Spleen (tissue), 11 donors: ENCODE data around the gene POLE. TPM values are rescaled to one million over a fixed set of nuclear protein-coding genes. Genes with fewer than 3 reads are reported as not detected.
A peak's percentile ranks its signal among the peaks of the same experiment; 100 is the strongest.

Experiments
- DNase-seq: peaks from one replicate; pipeline ENCODE4 v3.0.0-alpha.2; 2020
- H3K27ac ChIP-seq, 8 donors: fragments of 200-600 bp; sonication (generic) in 7 of 8; 1 replicate in 4 of 8; 2 replicates in 4 of 8; pipeline versions ENCODE4 v1.5.0 to v1.8.0; 2016 to 2021; ENCODE audit warnings: inconsistent platforms in 4 of 8, mild to moderate bottlenecking in 4 of 8, moderate library complexity in 1 of 8
- H3K27me3 ChIP-seq, 7 donors: fragments of 200-600 bp; sonication (generic) in 6 of 7; replicated peaks in 1 of 7; 1 replicate in 4 of 7; 2 replicates in 3 of 7; pipeline versions ENCODE4 v1.5.0 to v1.8.0; 2016 to 2021; ENCODE audit warnings: inconsistent platforms in 3 of 7, mild to moderate bottlenecking in 1 of 7
- H3K36me3 ChIP-seq, 6 donors: fragments of 200-600 bp; sonication (generic) in 5 of 6; 1 replicate in 4 of 6; 2 replicates in 2 of 6; pipeline versions ENCODE4 v1.5.0 to v1.8.0; 2016 to 2021; ENCODE audit warnings: inconsistent platforms in 2 of 6
- H3K4me1 ChIP-seq, 6 donors: fragments of 200-600 bp; sonication (generic) in 5 of 6; 1 replicate in 3 of 6; 2 replicates in 3 of 6; pipeline versions ENCODE4 v1.5.0 to v1.8.0; 2016 to 2021; ENCODE audit warnings: inconsistent platforms in 3 of 6
- H3K4me3 ChIP-seq, 8 donors: fragments of 200-600 bp; sonication (generic) in 7 of 8; 1 replicate in 4 of 8; 2 replicates in 4 of 8; pipeline versions ENCODE4 v1.5.0 to v1.8.0; 2016 to 2021; ENCODE audit warnings: inconsistent platforms in 4 of 8, mild to moderate bottlenecking in 4 of 8, moderate library complexity in 2 of 8
- H3K9me3 ChIP-seq, 8 donors: fragments of 200-600 bp; sonication (generic) in 7 of 8; 1 replicate in 4 of 8; 2 replicates in 4 of 8; pipeline versions ENCODE4 v1.5.0 to v1.8.0; 2016 to 2021; ENCODE audit warnings: inconsistent platforms in 4 of 8
- POLR2A ChIP-seq, 3 donors: fragments of 450-650 bp; IDR thresholded peaks; one replicate each; pipeline ENCODE4 v1.5.1; 2017; ENCODE audit warnings: antibody characterized with exemption in 3 of 3, mild to moderate bottlenecking in 1 of 3
- POLR2AphosphoS5 ChIP-seq, 3 donors: sonication (generic); formaldehyde crosslinking; IDR thresholded peaks; one replicate each; pipeline ENCODE4 v1.5.1; 2017; ENCODE audit warnings: antibody characterized with exemption in 3 of 3
- WGBS, 5 donors: extraction: QIAGEN DNeasy Blood & Tissue Kit in 3 of 5; methylation state at CpG; one replicate each; pipeline versions ENCODE4 v1.1.5 to v1.1.7; 2013 to 2018; 5-methylcytosine and 5-hydroxymethylcytosine counted together
- intact Hi-C: fragments of 100-400 bp; cut with DNase I; formaldehyde crosslinking; loops from one replicate; pipeline ENCODE4 v1.15.0; 2023; ENCODE audit warnings: low total_unique reads
- polyA plus RNA-seq, 3 donors: library from polyadenylated mRNA; stranded (reverse); fragments of 200-250 nt; gene quantifications; one replicate each; pipeline ENCODE4 v1.2.1, GENCODE V29; 2013
- total RNA-seq, 7 donors: library from RNA; depleted of rRNA in 3 of 7; stranded (reverse); fragments of >200 nt in 3 of 7; fragmentation: NEBNext Ultra II Directional in 4 of 7; extraction: Animal tissue kit (Norgen Biotek cat#: 25700) in 4 of 7; gene quantifications; one replicate each; pipeline versions ENCODE4 v1.1.0 to v1.2.1, GENCODE V29; 2016 to 2021
- TF ChIP-seq, protein P1 (sequence below), 11 experiments: fragments of 200-600 bp in 7 of 11; fragments of 450-650 bp in 4 of 11; sonication (generic) in 4 of 11; IDR thresholded peaks in 8 of 11; conservative IDR thresholded peaks in 3 of 11; 1 replicate in 7 of 11; 2 replicates in 4 of 11; pipeline versions ENCODE4 v1.4.0 to v1.8.0; 2016 to 2021; ENCODE audit warnings: antibody characterized with exemption in 11 of 11, inconsistent platforms in 4 of 11, mild to moderate bottlenecking in 1 of 11
- donor health status: healthy with polysubstance abuse.
- donor health status: DM: no; HTN: no; CAD: no; lungs with moderate emphysema.
- donor health status: DM: no; HTN: no; CAD: no.
- donor health status: Bipolar disorder and iron deficiency.
- donor health status: healthy.
- donor health status: DM: no; HTN: no; CAD: no.
- donor health status: DM: yes; HTN: yes; CAD: no.

Gene POLE
- total and polyA plus RNA-seq, 10 donors = 18.1 to 122 (median 89.4) TPM

DNA sequence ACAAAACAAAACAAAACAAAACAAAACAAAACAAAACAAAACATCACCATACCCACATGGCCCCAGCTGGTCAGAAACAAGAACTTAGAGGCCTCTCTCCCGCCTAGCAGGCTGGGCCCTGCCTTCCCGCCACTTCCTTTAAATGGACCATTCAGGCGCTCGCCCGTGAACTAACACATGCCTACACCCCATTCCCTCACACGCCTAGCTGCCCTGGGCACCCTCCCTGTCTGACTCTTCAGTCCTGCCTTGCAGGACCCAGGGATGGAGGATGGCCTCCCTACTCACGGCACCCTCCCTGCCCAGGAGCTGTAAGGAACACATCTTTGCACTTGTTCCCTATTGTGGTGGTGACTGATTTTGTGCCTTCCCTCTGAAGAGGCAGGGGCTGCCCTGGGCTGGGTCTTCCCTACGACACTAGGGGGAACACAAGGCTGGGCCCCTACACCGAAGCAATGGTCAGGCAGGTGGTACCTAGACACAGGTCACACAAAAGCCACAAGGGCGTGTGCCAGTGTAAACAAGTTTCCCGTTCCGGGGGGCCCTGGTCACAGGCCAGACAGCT lies 47.1 kb downstream of the POLE start:
- 79 to 90% (median 88%) methylated on average over 9 to 12 of the region's 12 CpGs for WGBS, 5 donors
- H3K36me3 ChIP-seq = peaks cover 0 to 96% (median 74%) of the 10 kb centered on the region in 6 donors
- DNase-seq = peak; percentile 63
- no peaks in the 10 kb centered on the region for H3K9me3 ChIP-seq
- H3K27ac ChIP-seq = no peak overlapping the region
- H3K27me3 ChIP-seq = no peaks in the 10 kb centered on the region
- no peak overlapping the region for H3K4me3 ChIP-seq
- TF ChIP-seq POLR2A (IDR thresholded peaks at IDR 0.05) = no peak
- TF ChIP-seq POLR2AphosphoS5 (IDR thresholded peaks at IDR 0.05) = no peak
- TF ChIP-seq, protein P1, sequence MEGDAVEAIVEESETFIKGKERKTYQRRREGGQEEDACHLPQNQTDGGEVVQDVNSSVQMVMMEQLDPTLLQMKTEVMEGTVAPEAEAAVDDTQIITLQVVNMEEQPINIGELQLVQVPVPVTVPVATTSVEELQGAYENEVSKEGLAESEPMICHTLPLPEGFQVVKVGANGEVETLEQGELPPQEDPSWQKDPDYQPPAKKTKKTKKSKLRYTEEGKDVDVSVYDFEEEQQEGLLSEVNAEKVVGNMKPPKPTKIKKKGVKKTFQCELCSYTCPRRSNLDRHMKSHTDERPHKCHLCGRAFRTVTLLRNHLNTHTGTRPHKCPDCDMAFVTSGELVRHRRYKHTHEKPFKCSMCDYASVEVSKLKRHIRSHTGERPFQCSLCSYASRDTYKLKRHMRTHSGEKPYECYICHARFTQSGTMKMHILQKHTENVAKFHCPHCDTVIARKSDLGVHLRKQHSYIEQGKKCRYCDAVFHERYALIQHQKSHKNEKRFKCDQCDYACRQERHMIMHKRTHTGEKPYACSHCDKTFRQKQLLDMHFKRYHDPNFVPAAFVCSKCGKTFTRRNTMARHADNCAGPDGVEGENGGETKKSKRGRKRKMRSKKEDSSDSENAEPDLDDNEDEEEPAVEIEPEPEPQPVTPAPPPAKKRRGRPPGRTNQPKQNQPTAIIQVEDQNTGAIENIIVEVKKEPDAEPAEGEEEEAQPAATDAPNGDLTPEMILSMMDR (IDR thresholded peaks at IDR 0.05 in 8 of 11, conservative IDR thresholded peaks at IDR 0.05 in 3 of 11) = no peak
- peaks cover 0 to 5% (median 0%) of the 10 kb centered on the region in 6 donors for H3K4me1 ChIP-seq
- intact Hi-C loops = no loop called here

DNA sequence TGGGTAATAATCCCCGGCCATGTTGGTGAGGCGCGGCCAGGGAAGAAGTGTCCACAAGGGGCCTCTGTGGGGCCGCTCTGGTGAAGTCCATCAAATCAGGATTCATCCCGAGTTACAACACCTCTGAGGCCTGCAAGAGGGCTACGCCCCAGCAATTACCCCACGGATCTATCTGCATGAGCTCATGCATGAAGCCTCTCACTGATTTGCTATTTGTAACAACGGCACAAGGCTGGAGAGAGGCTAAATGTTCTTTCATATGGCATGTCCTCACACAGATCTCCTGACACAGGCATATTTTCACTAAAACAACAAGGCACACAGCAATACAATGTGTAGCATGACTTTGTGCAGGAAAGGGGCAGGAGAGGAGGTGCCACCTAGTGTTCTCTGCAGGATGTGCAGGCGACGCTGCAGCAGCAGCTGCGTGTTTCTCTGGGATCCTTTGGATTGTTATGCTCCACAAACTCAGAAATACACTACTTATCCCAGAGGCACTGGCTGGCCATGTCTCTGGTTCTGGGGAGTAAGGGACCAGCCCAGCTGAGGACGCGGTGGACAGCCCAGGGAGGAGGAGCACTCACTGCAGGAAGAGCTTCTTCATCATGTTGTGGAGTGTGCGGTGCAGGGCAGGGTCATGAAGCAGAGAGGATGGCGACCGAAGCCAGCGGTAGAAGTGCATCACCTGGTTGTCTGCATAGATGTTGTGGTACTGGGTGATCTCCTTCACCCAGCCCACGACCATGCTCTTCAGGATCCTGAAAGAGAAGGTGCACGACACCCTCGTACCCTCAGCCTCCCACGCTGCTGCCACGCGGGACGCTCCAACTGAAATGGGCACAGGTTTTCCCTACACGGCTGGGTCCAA lies 48.4 kb downstream of the POLE start:
- Histone ChIP-seq H3K27ac (no peak overlapping the region), H3K36me3 (peaks cover 0 to 100% (median 84%) of the 10 kb centered on the region in 6 donors), H3K9me3 (no peaks in the 10 kb centered on the region), H3K4me3 (no peak overlapping the region), H3K4me1 (peaks cover 0 to 5% (median 0%) of the 10 kb centered on the region in 6 donors), H3K27me3 (no peaks in the 10 kb centered on the region)
- intact Hi-C loops = no loop called here
- peak; percentile 61 for DNase-seq
- TF ChIP-seq, protein P1 (IDR thresholded peaks at IDR 0.05 in 8 of 11, conservative IDR thresholded peaks at IDR 0.05 in 3 of 11) = peak in 9 of 11 experiments; percentile 33 to 84 (median 64)
- no peak for TF ChIP-seq POLR2AphosphoS5 (IDR thresholded peaks at IDR 0.05)
- 77 to 83% (median 79%) methylated on average over 25 of the region's 25 CpGs for WGBS, 5 donors

DNA sequence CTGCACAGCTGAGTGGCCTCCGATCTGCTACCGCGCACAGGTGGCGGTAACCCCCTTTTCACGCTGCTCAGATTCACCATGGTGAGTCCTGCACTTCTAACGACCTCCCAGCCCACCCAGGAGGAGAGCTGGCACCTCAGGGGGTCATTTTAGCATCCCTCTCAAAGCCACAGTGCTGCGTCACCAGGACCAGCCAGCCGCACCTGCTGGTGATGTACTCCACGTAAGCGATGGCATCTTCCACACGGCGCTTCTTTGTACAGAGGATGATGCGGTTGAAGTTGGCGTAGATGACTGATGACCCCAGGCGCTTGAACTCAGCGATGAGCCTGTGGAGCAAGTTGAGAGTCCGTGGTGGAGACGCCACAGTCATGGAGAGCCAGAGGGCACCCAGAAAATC lies 49.3 kb downstream of the POLE start:
- TF ChIP-seq POLR2AphosphoS5 (IDR thresholded peaks at IDR 0.05) = no peak
- TF ChIP-seq POLR2A (IDR thresholded peaks at IDR 0.05) = no peak
- TF ChIP-seq, protein P1 (IDR thresholded peaks at IDR 0.05 in 8 of 11, conservative IDR thresholded peaks at IDR 0.05 in 3 of 11) = no peak
- intact Hi-C loops = no loop called here

More for the DNA sequence above, 49.3 kb downstream of the POLE start:
- Histone ChIP-seq H3K27ac (no peak overlapping the region), H3K9me3 (no peaks in the 10 kb centered on the region), H3K36me3 (peaks cover 0 to 100% (median 83%) of the 10 kb centered on the region in 6 donors), H3K27me3 (no peaks in the 10 kb centered on the region), H3K4me1 (peaks cover 0 to 5% (median 0%) of the 10 kb centered on the region in 6 donors), H3K4me3 (no peak overlapping the region)
- 88 to 92% (median 91%) methylated on average over 18 of the region's 18 CpGs for WGBS, 5 donors
- DNase-seq = peak; percentile 41
